CD4-positive, alpha-beta T cell treated with Interleukin-17A for 1 hour (primary cell): ENCODE results near the gene CDCA5.

Source experiments
- DNase-seq: peaks from one replicate; pipeline ENCODE4 v3.0.0-alpha.2; 2020

CDCA5 gene

GRCh38 chr11:65083834-65084597, at the start of gene CDCA5, which contains the start of gene ZFPL1:
CDCA5 (minus strand) TSS chr11:65084040; CDS start chr11:65083978, 62 bp downstream.
ZFPL1 (plus strand) TSS chr11:65084222; CDS start chr11:65084699, 477 bp downstream.
- peak; percentile 96 for DNase-seq

DNA sequence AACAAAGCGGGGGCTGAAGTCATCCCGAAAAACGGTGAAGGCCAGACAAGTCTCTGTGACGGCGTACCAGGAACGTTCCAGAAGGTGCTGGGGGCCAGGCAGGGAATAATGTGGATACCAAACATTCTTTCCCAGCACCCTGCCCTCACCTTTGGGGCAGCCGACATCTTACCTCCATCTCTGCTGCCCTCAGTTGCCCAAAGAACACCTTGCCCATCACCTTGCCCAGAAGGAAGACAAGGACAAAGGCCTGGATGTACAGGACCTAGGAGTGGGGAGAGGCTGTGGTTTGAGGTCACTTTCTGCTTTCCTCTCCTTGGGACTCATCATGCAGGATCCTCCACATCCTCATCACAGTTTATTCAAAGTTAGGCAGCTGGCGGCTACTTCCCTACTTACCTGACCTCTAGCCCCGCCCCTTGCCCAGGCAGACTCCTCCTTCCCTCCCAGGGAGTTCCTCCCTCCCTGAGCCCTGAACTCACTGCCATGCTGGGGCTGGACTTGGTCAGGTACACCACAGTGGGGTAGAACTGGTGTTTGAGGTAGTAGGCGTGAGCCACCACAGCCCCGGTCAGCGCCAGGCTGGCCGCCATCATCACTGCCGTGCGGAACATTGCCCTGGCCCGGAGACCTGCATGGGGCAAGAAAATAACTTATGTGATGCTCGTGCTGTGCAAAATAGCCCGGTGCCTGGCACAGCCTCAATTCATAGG, 49.3 kb upstream of the CDCA5 start:
- peak; percentile 54 for DNase-seq

DNA sequence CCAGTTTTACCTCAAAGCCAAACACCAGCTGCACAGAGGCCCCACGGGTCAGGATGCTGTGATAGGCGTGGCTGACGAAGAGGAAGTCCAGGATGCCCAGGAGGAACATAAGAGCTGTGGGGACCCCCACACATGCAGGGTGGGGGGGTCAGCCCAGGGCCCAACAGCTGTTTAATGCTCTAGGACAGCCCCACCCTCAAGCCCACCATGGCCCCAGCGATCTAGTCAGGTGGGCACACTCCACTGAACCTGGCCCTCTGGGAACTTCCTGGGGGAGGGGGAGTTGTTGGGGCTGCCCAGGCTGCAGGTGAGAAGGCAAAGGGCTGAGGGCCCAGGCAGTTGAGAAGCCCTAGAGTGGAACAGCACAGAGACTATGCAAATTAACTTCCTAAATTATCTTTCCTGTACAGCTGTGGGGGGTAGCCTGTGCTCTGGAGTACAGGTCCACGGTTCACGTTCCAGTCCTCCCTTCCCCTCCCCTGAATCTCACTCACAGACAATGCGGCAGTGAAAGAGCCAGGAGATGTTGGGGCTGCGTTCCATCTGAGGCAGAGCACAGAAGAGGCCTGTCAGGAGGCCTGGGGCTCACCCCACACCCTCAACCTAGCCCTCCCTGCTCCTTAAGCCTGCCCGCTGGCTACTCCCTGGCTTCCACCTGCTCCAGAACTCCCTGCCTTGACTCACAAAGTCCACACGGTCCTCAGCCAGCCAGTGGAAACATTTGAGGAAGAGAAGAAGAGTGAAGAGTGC, 48.6 kb upstream of the CDCA5 start:
- DNase-seq: no peak

DNA sequence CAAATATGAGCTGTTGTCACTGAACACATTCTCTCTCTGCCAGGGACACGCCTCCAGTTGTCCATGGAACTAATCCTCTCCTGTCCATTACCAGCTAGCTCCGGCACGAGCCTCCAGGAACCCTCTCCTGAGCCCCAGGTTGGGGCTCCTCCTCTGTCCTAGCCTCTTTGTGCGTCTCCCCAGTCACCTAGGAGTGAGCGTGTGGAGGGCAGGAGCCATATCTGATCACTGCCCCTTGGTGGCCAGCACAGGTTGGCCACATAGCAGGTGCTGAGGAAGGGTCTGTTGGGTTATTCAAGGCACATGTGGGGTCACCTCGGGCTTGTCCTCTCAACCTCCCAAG, 48.0 kb upstream of the CDCA5 start:
- DNase-seq: no peak

- no peak for DNase-seq
Observed at GRCh38 chr11:65131417-65131776, 47.6 kb upstream of the CDCA5 start.

DNA sequence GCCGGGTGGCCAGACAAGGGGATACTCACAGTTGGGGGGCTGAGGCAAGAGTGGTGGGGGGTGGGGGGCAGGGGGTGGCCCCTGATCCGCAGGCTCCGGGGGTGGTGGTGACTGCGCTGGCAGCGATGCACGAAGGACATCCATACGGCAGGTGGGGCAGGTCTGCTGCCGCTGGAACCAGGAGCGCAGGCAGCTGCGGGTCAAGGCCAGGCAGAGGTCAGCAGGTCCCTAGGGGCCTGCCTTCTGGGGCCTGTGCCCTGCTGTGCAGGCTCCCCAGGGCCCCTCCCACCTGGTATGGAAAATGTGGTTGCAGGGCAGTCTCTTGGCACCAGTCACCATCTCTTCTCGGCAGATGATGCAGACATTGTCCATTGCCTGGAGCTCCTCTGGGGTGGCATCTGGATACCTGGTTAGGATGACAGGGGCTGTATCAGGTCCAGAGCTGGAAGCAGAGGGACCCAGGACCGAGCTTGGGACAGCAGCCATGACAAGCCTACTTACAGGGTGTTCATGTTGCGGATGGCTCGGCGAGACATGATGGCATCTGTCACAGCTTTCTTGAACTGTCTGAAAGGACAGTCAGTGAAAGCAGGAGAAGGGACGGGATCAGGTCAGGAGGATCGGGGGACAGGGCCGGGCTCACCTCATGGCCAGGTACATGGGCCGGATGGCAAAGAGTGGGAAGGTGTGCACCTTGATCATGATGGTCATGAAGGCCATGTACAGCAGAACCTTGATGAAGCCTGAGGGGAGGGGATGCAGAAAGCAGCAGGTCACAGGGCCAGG, 47.0 kb upstream of the CDCA5 start:
- no peak for DNase-seq

GRCh38 chr11:65129649-65130441, 46.0 kb upstream of the CDCA5 start:
- no peak for DNase-seq

DNA sequence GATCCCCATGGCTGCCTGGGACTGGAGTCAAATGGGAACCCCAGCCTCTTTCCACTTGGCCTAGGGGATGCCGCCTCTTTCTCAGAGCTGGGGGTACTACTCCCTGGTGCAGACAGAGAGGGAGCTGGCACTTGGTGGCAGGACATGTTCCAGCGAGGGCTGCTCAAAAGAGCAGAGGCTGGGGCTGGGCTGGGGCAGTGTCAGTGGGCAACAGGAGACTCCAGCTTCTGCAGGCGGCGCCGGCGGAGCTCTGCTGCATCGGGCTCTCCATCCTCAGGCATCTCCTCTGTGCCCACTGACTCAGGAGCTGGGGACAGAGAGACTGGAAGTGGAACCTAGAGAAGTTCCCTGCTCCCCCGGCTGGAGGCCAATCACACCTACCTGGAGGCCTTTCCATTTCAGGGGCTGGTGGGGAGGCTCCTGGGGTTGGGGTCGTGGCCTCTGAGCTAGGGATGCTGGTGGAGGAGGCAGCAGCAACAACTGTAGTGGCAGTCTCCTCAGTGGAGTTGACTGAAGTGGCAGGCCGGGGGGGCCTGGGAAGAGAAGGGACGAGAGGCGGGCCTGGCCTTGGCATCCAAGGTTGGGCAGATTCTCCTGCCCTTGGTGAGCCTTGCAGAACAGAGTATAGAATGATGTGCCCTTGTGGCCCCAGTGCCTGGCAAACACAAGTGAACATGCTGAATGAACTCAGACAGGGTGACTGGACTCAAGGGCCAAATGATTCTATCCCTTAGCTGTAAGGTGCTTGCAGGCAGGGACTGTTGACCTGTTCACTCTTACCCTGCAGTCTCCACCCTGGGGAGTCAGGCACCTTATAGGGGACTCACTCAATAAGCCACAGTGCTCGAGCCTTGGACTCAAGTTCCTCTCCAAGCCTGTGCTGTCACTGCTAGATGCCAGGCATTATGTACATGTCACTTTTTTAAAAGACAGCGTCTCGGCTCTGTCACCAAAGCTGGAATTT, 44.6 kb upstream of the CDCA5 start:
- no peak for DNase-seq

- no peak for DNase-seq
Observed at GRCh38 chr11:65127473-65128181, 43.8 kb upstream of the CDCA5 start.

GRCh38 chr11:65126624-65127274, 42.9 kb upstream of the CDCA5 start:
- DNase-seq: no peak

- no peak for DNase-seq
Observed at GRCh38 chr11:65125197-65126056, 41.6 kb upstream of the CDCA5 start.

- no peak for DNase-seq
Observed at GRCh38 chr11:65124480-65125196, 40.8 kb upstream of the CDCA5 start.

GRCh38 chr11:65121865-65122696, 38.2 kb upstream of the CDCA5 start, which contains the start of the genes FAU and MRPL49:
FAU (minus strand) TSS chr11:65122134; CDS start chr11:65121813, 321 bp downstream.
MRPL49 (plus strand) TSS chr11:65122321; CDS start chr11:65122347, 26 bp downstream.
- DNase-seq: peak; percentile 98

GRCh38 chr11:65121447-65121864, 37.6 kb upstream of the CDCA5 start:
- peak; percentile 53 for DNase-seq

GRCh38 chr11:65120831-65121230, 37.0 kb upstream of the CDCA5 start:
- DNase-seq: no peak

DNA sequence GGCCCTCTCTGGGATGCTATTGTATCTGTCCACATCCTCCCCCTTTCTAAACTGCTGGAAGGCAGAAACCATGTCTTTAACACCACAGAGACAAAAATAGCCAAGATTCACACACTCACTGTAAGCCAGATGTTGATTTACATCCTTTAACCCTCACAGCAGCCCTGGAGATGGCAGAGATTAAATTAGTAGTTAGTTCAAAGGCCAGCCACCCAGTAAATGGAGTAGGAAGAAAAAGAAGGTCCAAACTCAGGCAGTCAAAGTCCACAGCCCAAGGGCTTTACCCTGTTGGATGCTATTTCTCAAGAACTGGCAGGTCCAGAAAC, 35.8 kb upstream of the CDCA5 start:
- no peak for DNase-seq
